Measurements from ENCODE around the gene PSMG3.

GRCh38 chr7:1521456-1521855 is 48.4 kb downstream of the PSMG3 start:
- TF ChIP-seq, protein P1, sequence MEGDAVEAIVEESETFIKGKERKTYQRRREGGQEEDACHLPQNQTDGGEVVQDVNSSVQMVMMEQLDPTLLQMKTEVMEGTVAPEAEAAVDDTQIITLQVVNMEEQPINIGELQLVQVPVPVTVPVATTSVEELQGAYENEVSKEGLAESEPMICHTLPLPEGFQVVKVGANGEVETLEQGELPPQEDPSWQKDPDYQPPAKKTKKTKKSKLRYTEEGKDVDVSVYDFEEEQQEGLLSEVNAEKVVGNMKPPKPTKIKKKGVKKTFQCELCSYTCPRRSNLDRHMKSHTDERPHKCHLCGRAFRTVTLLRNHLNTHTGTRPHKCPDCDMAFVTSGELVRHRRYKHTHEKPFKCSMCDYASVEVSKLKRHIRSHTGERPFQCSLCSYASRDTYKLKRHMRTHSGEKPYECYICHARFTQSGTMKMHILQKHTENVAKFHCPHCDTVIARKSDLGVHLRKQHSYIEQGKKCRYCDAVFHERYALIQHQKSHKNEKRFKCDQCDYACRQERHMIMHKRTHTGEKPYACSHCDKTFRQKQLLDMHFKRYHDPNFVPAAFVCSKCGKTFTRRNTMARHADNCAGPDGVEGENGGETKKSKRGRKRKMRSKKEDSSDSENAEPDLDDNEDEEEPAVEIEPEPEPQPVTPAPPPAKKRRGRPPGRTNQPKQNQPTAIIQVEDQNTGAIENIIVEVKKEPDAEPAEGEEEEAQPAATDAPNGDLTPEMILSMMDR (IDR thresholded peaks at IDR 0.05), result no peak
- TF ChIP-seq POLR2AphosphoS5 (IDR thresholded peaks at IDR 0.05), result no peak
- no peak for TF ChIP-seq POLR2A (IDR thresholded peaks at IDR 0.05; ENCODE audit: low read depth)

All from esophagus muscularis mucosa (tissue), 3 donors.